ENCODE results near the gene TBC1D25.

TBC1D25 gene

GRCh38 chrX:48606091-48606490 lies 66.6 kb downstream of the TBC1D25 start:
- H3K4me3 ChIP-seq (ENCODE audit: low read depth, low read length), result no peak overlapping the region
- TF ChIP-seq CTCF (IDR thresholded peaks at IDR 0.05; ENCODE audit: low read depth, low read length, missing control alignments), result no peak
- DNase-seq (ENCODE audit: low read depth), result no peak

GRCh38 chrX:48611703-48612102 lies 72.2 kb downstream of the TBC1D25 start:
- H3K4me3 ChIP-seq (ENCODE audit: low read depth, low read length), result no peak overlapping the region
- DNase-seq (ENCODE audit: low read depth), result no peak
- no peak for TF ChIP-seq CTCF (IDR thresholded peaks at IDR 0.05; ENCODE audit: low read depth, low read length, missing control alignments)
